NCI-H1092 treated with DMSO at 0.1 percent for 48 hours (cell line): ENCODE results near the gene ATP9B.
A peak's percentile ranks its signal among the peaks of the same experiment; 100 is the strongest.

Experiments
- DNase-seq: peaks from one replicate; lab custom pipeline; 2025; lab: John Stamatoyannopoulos, UW

The ATP9B gene

DNA sequence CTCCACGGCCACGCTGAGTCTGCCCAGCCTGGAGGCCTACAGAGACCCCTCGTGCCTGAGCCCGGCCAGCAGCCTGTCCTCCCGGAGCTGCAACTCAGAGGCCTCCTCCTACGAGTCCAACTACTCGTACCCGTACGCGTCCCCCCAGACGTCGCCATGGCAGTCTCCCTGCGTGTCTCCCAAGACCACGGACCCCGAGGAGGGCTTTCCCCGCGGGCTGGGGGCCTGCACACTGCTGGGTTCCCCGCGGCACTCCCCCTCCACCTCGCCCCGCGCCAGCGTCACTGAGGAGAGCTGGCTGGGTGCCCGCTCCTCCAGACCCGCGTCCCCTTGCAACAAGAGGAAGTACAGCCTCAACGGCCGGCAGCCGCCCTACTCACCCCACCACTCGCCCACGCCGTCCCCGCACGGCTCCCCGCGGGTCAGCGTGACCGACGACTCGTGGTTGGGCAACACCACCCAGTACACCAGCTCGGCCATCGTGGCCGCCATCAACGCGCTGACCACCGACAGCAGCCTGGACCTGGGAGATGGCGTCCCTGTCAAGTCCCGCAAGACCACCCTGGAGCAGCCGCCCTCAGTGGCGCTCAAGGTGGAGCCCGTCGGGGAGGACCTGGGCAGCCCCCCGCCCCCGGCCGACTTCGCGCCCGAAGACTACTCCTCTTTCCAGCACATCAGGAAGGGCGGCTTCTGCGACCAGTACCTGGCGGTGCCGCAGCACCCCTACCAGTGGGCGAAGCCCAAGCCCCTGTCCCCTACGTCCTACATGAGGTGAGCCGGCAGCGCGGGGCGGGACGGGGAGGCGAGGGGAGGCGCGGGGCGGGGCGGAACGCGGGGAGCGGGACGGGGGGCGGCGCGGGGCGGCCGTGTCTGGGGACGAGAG, 341.8 kb downstream of the ATP9B start:
- no peak for DNase-seq

DNA sequence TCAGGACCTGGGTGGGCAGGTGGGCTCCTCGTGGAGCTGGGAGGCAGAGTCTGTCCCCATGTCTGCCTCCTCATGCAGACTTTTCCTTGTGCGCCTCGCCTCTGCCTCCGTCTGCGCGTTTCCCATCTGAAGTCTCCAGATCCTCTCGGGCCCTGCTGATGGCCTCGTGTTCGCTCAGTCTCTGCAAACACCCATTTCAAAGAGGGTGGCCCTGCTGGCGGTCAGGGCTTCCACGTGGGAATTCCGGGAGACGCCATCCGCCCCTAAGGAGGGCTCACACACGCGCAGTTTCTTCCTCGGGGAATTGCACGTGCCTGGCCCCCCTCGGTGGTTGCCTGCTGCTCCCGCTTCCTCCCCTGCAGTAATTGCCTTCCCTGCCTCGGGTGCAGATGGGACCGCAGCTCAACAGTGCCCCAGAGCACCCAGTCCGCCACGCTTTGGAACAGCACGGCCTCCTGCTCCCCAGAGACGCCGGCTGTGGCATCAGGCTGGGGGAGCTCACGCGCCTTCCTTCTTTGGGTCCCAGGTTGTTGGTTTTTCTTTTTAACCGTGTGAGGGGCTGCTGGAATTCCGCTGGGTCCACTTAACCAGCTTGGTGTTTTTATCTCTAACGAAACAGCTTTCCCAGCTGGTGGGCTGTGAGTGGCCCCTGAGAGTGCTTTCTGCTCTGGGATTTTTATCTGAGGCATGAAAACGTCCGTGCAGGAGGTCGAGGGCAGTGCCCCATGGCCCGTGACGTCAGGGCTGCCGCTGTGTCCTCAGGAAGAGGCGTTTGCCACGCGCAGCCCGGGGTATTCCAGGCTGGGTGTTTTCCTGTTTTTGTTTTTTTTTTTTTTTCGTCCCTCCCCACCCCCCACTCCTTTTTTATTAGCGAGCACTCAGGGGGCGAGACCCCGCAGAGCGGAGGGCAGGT, 342.7 kb downstream of the ATP9B start:
- no peak for DNase-seq

- DNase-seq: no peak
Measured at GRCh38 chr18:79413025-79413424, 343.8 kb downstream of the ATP9B start.

DNA sequence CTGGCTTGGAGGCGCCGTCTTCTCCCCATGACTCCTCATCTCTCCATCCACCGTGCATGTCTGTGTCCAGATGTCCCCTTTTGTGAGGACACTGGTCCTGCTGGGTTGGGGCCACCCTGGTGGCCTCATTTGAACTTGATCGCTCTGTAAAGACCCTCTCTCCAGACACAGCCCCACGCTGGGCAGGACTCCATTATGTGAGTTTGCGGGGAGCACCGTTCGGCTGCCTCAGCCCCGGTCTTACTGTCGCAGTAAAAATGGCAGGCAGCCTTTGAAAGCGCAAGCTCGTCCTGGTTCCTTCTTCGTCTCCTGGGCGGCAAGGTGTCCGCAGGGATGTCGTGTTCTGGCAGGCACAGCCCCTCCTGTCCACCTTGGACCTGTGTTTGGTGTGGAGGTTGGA, 344.2 kb downstream of the ATP9B start:
- DNase-seq: no peak

DNA sequence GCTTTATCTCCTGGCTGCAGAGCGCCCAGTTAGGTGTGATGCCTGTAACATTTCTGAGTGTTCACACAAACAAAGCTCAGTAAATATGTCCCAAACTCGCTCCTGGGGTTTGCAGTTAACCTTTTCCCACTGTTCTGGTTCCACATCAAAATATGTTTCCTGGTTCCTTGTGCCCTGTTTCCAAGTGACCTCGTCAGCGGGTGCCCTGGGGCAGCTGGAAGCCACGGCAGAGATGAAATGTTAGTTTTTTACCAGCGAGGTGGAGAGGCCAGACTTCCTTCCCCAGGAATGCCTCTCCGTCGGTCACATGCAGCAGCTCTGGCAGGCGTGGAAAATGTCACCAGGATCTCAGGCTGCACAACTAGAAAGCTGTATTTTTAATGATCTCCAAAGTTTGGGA, 344.7 kb downstream of the ATP9B start:
- no peak for DNase-seq

DNA sequence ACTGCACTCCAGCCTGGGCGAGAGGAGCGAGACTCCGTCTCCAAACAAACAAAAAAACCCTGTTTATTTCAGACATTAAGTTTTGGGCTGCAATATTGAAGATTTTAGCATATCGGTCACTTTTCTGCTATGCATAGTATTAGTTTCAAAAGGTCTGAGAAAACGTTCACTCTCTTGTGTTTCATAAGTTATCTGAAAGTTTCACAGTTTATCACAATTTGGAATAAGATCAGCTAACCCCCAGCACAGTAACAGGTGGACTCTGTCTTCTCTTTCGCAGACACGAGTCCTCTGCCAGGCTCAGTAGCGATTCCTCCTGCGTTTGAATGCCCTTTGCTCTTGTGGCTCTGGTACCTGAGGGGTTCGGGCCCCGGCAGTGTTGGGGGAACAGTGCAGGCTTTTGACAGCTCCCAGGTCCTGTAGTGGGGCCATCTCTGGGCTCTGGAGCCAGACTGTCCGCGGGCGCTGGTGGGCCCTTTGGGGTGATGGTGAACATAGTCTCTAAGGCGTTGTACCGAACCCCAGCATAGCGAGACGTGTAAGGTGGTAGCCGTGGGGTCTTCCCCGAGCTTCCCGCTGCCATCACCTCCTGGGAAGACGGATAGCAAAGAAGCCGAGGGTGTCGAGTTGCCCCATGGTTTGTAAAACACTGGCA, 347.0 kb downstream of the ATP9B start:
- DNase-seq: no peak

- DNase-seq: no peak
Measured at GRCh38 chr18:79416677-79417052, 347.5 kb downstream of the ATP9B start.

DNA sequence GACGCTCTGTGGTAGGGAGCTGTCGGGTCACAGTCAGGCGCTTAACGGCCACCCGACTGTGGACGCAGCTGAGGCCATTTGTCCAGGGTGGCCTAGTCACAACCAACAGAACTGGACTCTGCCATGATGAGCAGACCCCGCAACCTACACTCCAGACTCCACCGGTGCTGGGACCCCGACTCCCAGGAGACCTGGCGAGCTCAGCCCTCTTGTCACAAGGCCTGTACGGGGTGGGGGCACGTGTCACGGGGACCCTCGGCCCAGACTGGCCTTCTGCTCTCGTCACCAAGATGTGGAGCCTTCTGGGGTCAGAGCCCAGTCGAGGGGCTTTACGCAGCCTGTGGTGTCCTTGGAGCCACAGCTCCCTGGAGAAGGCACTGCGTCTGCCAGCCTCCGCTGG, 349.0 kb downstream of the ATP9B start:
- DNase-seq: no peak

DNA sequence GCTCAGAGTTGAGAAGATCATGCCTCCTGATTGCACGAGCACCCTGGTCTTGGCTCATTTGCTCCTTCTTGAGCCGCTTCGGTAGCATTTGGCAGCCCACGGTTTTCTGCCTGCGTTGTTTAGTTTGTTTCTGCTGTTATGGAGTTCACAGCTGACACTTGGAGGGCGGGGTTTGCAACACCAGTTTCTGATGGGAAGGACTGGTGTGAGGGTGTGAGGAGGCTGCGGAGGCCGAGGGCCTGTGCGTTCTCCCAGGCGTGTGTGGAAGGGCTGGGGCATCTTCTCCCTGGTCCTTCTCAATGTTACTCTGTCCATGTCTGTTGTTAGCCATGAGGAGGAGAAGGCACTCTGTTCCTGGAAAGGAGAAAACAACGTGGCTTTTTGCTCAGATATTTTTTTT, 349.4 kb downstream of the ATP9B start:
- DNase-seq: no peak

DNA sequence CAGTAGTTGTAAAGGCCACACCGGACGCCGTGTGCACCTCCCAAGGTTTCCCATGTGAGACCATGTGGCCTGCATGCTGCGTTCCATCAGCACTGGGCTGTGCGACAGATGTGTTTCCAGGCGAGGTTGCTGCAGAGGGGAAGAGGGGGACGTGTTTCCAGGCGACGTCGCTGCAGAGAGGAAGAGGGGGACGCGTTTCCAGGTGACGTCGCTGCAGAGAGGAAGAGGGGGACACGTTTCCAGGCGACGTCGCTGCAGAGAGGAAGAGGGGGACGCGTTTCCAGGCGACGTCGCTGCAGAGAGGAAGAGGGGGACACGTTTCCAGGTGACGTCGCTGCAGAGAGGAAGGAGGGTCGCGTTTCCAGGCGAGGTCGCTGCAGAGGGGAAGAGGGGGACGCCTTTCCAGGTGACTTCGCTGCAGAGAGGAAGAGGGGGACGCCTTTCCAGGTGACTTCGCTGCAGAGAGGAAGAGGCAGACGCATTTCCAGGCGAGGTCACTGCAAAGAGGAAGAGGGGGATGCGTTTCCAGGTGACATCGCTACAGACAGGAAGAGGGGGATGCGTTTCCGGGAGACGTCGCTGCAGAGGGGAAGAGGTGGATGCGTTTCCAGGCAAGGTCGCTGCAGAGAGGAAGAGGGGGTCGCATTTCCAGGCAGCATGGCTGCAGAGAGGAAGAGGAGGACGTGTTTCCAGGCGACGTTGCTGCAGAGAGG, 351.0 kb downstream of the ATP9B start:
- peak; percentile 10 for DNase-seq

DNA sequence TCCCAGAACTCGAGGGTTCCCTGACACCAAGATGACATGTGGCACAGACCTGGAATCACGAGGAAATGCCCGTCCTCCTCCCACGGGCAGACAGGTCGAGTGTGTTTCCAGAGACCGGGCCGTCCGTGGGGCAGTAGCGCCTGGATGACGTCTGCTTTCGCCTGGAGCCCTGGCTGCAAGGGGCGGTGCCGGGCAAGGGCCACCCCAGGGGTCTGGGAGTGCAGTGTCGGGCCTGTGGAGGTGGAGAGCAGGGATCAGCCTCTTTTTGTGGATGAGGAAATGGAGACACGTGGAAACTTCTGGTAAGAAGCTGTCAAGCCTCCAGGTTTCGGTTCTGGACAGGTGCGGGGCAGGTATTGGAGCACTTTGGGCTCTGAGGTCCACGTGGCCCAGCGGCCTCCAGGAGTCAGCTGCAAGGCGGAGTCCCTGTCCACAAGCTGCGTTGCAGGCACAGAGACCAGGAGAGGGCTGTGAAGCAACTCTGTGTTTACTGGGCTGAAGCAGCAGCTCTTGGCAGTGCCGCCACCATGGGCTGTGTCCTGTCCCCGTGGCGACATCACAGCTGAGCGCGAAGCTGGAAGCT, 352.2 kb downstream of the ATP9B start:
- DNase-seq: no peak

DNA sequence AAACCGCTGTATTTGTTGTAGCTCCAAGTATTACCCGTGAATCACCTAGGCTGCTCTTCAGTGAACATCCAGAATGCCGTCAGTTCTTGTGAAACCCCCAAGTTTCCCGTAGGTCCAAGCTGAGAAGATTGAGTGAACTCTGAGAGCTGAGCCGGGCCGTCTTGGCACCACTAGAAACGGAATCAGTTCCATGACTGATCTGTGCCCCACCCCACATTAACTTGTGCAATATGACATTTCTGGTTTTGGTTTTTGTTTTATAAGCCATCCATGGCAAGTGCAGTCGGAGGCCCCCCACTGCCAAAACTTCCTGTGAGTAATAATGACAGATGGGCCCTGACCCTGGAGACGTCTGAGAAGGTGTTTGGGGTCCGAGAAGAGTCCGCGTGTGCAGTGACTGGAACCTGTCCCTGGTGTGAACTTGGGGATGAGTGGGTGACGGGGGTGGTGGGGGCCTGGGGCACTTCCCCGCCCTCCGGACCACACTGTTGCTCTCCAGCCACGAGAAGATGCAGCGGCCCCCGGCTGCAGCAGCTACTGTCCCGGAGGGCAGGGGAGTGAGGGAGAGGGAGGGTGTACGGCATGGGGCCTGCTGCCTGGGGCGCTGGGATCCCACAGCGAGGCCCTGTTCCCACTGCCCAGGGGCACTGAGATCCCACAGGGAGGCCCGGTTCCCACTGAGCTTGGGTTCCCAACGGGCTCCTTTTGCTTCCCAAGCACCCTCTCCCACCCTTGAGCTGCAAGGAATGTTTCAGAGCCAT, 353.0 kb downstream of the ATP9B start:
- no peak for DNase-seq

DNA sequence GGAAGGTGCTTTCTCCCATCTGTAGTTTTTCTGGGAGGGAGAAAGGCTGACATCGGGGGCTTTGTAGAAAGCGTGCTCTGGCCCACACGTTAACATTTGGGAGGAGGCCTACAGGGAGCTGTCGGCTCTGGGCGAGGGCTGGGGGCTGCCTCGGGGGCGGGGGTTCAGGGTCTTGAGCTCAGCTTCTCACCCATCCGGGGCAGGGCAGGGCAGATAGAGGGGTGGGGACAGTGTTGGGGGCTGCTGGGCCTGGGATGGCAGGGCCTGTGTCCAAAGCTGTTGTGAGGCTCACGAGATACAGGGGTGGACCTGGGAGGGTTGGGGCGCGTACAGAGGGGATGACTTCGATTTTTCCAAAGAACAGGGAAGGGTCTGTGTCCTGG, 353.6 kb downstream of the ATP9B start:
- DNase-seq: no peak

GRCh38 chr18:79423211-79424007, 354.2 kb downstream of the ATP9B start:
- DNase-seq: no peak

DNA sequence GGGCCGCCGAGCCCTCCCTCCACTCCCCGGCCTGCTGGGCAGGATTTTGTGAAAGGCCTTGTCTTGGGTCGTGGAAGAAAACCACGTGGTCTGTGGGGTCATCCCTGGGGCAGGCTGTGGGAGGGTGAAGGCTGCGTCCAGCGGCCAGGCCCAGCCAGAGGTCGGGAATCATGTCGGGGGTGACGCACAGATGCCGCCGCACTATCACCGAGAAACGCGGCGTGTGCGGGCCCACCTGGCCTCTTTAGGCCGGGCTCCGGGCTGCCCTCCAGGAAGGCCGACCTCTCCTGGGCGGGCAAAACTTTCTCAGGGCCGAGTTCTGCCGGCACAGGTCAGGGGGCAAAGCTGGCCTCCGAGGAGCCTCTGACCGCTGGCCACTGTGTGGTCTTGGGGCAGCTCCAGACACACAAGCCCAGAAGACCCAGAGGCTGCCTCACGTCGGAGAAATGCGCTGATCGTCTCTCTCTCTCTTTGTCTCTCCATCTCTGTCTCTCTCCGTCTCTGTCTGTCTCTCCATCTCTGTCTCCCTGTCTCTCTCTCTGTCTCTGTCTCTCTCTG, 354.9 kb downstream of the ATP9B start:
- DNase-seq: no peak

DNA sequence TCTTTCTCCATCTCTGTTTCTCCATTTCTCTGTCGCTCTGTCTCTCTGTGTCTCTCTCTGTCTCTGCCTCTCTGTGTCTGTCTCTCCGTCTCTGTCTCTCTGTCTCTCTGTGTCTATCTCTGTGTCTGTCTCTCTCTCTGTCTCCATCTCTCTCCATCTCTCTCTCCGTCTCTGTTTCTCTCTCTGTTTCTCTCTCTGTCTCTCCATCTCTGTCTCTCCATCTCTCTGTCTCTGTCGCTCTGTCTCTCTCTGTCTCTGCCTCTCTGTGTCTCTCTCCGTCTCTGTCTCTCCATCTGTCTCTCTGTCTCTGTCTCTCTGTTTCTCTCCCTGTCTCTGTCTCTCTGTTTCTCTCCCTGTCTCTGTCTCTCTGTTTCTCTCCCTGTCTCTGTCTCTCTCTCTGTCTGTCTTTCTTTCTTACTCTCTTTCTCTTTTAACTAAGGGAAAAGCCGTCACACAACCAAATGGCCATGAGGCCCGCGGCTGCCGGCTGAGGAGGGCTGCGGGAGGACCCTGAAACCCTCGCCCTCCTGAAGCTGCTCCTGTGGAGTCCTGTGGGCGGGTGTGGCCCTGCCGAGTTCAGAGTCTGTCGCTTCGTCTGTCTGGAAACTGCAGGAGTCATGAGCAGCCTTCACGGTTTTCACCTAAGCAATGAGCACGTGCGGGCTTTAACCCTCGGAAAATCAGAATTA, 355.8 kb downstream of the ATP9B start:
- DNase-seq: no peak

DNA sequence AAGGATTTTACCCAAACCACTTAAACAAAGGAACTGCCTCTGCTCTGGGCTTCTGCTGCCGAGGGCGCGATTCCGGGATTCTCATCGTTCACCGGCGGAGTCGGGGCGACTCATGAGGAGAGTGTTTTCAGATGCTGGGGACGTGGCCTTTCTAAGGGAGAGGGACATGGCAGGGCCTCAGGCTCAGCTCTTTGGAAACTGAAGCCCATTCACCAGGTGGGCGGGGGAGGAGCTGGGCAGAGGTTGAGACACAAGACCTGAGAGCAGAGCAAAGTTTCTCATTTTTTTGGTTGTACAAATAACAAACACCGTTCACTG, 356.3 kb downstream of the ATP9B start:
- DNase-seq: no peak

- no peak for DNase-seq
Measured at GRCh38 chr18:79426376-79427300, 357.4 kb downstream of the ATP9B start.
